MM.1S (cell line): Measurements from ENCODE around the gene SENP6.

ENCODE experiments used
- DNase-seq: peaks from one replicate; pipeline ENCODE4 v3.0.0-alpha.2; 2015
- H2AFZ ChIP-seq: fragments of 300-600 bp; sonication (generic); 2 replicates; pipeline ENCODE4 v1.6.0; 2016; ENCODE audit warnings: antibody characterized with exemption, low read length
- H3F3A ChIP-seq: fragments of 300-600 bp; sonication (generic); 2 replicates; pipeline ENCODE4 v1.6.1; 2016; ENCODE audit warnings: mild to moderate bottlenecking, antibody characterized with exemption, low read length, moderate library complexity, mixed read lengths; ENCODE audit not compliant: insufficient read depth
- H3K27ac ChIP-seq: fragments of 300-600 bp; sonication (generic); 2 replicates; pipeline ENCODE4 v1.5.1; 2016; ENCODE audit warnings: mild to moderate bottlenecking, low read length
- H3K27me3 ChIP-seq: fragments of 300-600 bp; sonication (generic); replicated peaks from 2 replicates; pipeline ENCODE4 v1.6.0; 2016; ENCODE audit warnings: low read length; ENCODE audit not compliant: insufficient read depth
- H3K36me3 ChIP-seq: fragments of 300-600 bp; sonication (generic); replicated peaks from 2 replicates; pipeline ENCODE4 v1.6.1; 2016; ENCODE audit warnings: mild to moderate bottlenecking, low read length, mixed read lengths; ENCODE audit not compliant: insufficient read depth
- H3K4me1 ChIP-seq: fragments of 300-600 bp; sonication (generic); 2 replicates; pipeline ENCODE4 v1.6.1; 2016; ENCODE audit warnings: low read length, mixed read lengths
- H3K4me2 ChIP-seq: fragments of 300-600 bp; sonication (generic); 2 replicates; pipeline ENCODE4 v1.6.0; 2016; ENCODE audit warnings: low read depth, low read length
- H3K4me3 ChIP-seq: fragments of 300-600 bp; sonication (generic); 2 replicates; pipeline ENCODE4 v1.5.1; 2016; ENCODE audit warnings: low read length, mixed read lengths
- H3K79me2 ChIP-seq: fragments of 300-600 bp; sonication (generic); 2 replicates; pipeline ENCODE4 v1.6.1; 2016; ENCODE audit warnings: mixed run types, low read length, mixed read lengths
- H3K9ac ChIP-seq: fragments of 300-600 bp; sonication (generic); 2 replicates; pipeline ENCODE4 v1.6.1; 2016; ENCODE audit warnings: low read length, mixed read lengths
- H3K9me2 ChIP-seq: fragments of 300-600 bp; sonication (generic); replicated peaks from 2 replicates; pipeline ENCODE4 v1.6.1; 2016; ENCODE audit warnings: mild to moderate bottlenecking, low read length, mixed read lengths; ENCODE audit not compliant: insufficient read depth
- H3K9me3 ChIP-seq: fragments of 300-600 bp; sonication (generic); replicated peaks from 2 replicates; pipeline ENCODE4 v1.6.1; 2016; ENCODE audit warnings: mild to moderate bottlenecking, low read length, mixed read lengths; ENCODE audit not compliant: insufficient read depth
- H4K20me1 ChIP-seq: fragments of 300-600 bp; sonication (generic); 2 replicates; pipeline ENCODE4 v1.6.1; 2016; ENCODE audit warnings: mild to moderate bottlenecking, low read length, moderate library complexity, mixed read lengths; ENCODE audit not compliant: insufficient read depth
- CTCF ChIP-seq: fragments of 300-600 bp; sonication (generic); IDR thresholded peaks from 2 replicates; pipeline ENCODE4 v1.5.1; 2016; ENCODE audit warnings: antibody characterized with exemption, low read length, mixed read lengths
- EZH2 ChIP-seq: fragments of 300-600 bp; sonication (generic); optimal IDR thresholded peaks from 2 replicates; pipeline ENCODE3; 2017; ENCODE audit warnings: low read depth, mild to moderate bottlenecking, antibody characterized with exemption, low read length, mixed read lengths
- EZH2phosphoT487 ChIP-seq: fragments of 300-600 bp; sonication (generic); IDR thresholded peaks from 2 replicates; pipeline ENCODE4 v1.6.1; 2018; ENCODE audit warnings: antibody characterized with exemption, low read length

Gene SENP6

DNA sequence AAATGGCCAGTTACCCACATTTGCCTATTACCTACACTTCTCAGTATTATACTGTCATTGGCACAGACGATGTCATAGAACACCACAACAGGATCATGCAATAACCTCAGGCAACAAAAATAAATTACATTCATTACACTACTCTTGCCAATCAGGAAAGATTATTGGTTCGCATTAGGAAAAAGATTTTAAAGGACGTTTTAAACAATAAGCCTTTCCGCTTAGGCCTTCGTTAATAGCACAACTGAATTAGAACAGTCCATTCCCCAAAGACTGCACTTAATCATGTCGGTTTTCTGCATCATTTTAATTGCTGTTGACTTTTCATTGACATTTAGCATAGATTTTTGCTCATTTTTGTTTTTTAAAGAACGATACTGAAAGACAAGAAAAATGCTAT lies 912 bp upstream of the SENP6 start:
- Histone ChIP-seq H3K79me2 (peaks cover 48% of the 10 kb centered on the region), H3K27ac (no peak overlapping the region; the same call in 1 of the 2 replicates), H3F3A (0 out of 2 replicates have a peak, but pooled peaks cover 12% of the 10 kb centered on the region), H3K4me1 (peaks cover 11% of the 10 kb centered on the region; the same call in 1 of the 2 replicates), H2AFZ (peak overlapping the region; percentile 50), H4K20me1 (no peaks in the 10 kb centered on the region), H3K9ac (peak overlapping the region; percentile 72; the same call in 1 of the 2 replicates), H3K4me3 (peak overlapping the region; percentile 95; the same call in 1 of the 2 replicates), H3K4me2 (peak overlapping the region; percentile 85), H3K27me3 (no peaks in the 10 kb centered on the region), H3K9me3 (no peaks in the 10 kb centered on the region), H3K9me2 (no peaks in the 10 kb centered on the region), H3K36me3 (no peaks in the 10 kb centered on the region)
- peak; percentile 26 for DNase-seq
- TF ChIP-seq EZH2 = no peak
- no peak for TF ChIP-seq CTCF
- no peak for TF ChIP-seq EZH2phosphoT487

- Histone ChIP-seq H3K9me3 (no peaks in the 10 kb centered on the region), H3K4me2 (peak overlapping the region; percentile 90), H3K27ac (peak overlapping the region; percentile 87), H3K4me3 (peak overlapping the region; percentile 95), H4K20me1 (peaks cover 13% of the 10 kb centered on the region; the same call in 1 of the 2 replicates), H2AFZ (peak overlapping the region; percentile 85), H3K27me3 (no peaks in the 10 kb centered on the region), H3F3A (0 out of 2 replicates have a peak, but pooled peaks cover 12% of the 10 kb centered on the region), H3K36me3 (no peaks in the 10 kb centered on the region), H3K9me2 (no peaks in the 10 kb centered on the region), H3K4me1 (peaks cover 11% of the 10 kb centered on the region; the same call in 1 of the 2 replicates), H3K9ac (peak overlapping the region; percentile 98), H3K79me2 (peaks cover 65% of the 10 kb centered on the region)
- peak; percentile 48 for DNase-seq
- TF ChIP-seq EZH2phosphoT487 (no peak), CTCF (no peak), EZH2 (no peak)
Observed at GRCh38 chr6:75602246-75603105, 796 bp downstream of the SENP6 start.

DNA sequence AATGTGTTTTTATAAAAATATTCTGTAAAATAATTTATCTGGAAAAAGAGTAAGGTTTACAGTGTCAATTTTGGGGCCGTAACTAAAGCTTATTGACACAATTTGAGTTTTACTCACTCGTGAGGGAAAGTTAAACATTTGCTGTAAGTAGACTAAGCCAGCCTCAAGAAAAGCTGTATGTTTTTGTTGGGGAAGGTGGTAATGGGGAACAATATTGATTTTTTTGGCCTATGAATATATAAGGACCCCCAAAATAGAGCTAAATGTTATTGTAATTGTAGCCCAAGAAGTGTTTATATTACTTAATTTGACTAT lies 1.4 kb downstream of the SENP6 start:
- H3K79me2 ChIP-seq = peaks cover 71% of the 10 kb centered on the region
- 0 out of 2 replicates have a peak, but pooled peaks cover 12% of the 10 kb centered on the region for H3F3A ChIP-seq
- DNase-seq = no peak
- no peaks in the 10 kb centered on the region for H3K36me3 ChIP-seq
- TF ChIP-seq EZH2 (no peak), EZH2phosphoT487 (no peak), CTCF (no peak)
- H3K9ac ChIP-seq = peak overlapping the region; percentile 98
- H3K27ac ChIP-seq = peak overlapping the region; percentile 87
- H3K9me3 ChIP-seq = no peaks in the 10 kb centered on the region
- H3K4me2 ChIP-seq = peak overlapping the region; percentile 90
- H2AFZ ChIP-seq = no peak overlapping the region
- H3K27me3 ChIP-seq = no peaks in the 10 kb centered on the region
- H3K4me1 ChIP-seq = peaks cover 11% of the 10 kb centered on the region; the same call in 1 of the 2 replicates
- H3K4me3 ChIP-seq = peak overlapping the region; percentile 95
- peaks cover 18% of the 10 kb centered on the region; the same call in 1 of the 2 replicates for H4K20me1 ChIP-seq
- H3K9me2 ChIP-seq = no peaks in the 10 kb centered on the region
